Colonic mucosa (tissue), 4 donors: Measurements from ENCODE around the gene PLEKHH3. TPM values are rescaled to one million over a fixed set of nuclear protein-coding genes. Genes with fewer than 3 reads are reported as not detected.

Experiments used
- DNase-seq: peaks from one replicate; pipeline ENCODE4 v3.0.0-alpha.2; 2020
- H3K27ac ChIP-seq: fragments of 200-600 bp; one replicate; pipeline ENCODE4 v1.8.0; 2021
- H3K27me3 ChIP-seq: fragments of 200-600 bp; one replicate; pipeline ENCODE4 v1.8.0; 2021
- H3K36me3 ChIP-seq: fragments of 200-600 bp; one replicate; pipeline ENCODE4 v1.8.0; 2021
- H3K4me1 ChIP-seq: fragments of 200-600 bp; one replicate; pipeline ENCODE4 v1.8.0; 2021; ENCODE audit warnings: mild to moderate bottlenecking
- H3K4me3 ChIP-seq: fragments of 200-600 bp; one replicate; pipeline ENCODE4 v1.8.0; 2021
- H3K9ac ChIP-seq, 2 donors: one replicate each; pipeline ENCODE4 v1.7.0; 2013; ENCODE audit warnings: control low read depth in 2 of 2, low read depth in 2 of 2, low read length in 2 of 2
- H3K9me3 ChIP-seq: fragments of 200-600 bp; one replicate; pipeline ENCODE4 v1.8.0; 2021
- CTCF ChIP-seq: fragments of 200-600 bp; IDR thresholded peaks from one replicate; pipeline ENCODE4 v1.8.0; 2022; ENCODE audit warnings: antibody characterized with exemption, mild to moderate bottlenecking
- intact Hi-C: fragments of 100-400 bp; cut with DNase I; formaldehyde crosslinking; loops from one replicate; pipeline ENCODE4 v1.14.1; 2022
- total RNA-seq, 2 donors: library from RNA; stranded (reverse); fragmentation: NEBNext Ultra II Directional in 1 of 2; extraction: Animal tissue kit (Norgen Biotek cat#: 25700) in 1 of 2; gene quantifications; one replicate each; pipeline ENCODE4 v1.2.1, GENCODE V29; 2021
- donor health status: healthy.
- donor health status: DM: no; HTN: no; CAD: no.
- donor health status: DM: no; HTN: no; CAD: no.

Gene PLEKHH3
- total RNA-seq, 2 donors from 2014 or later, result 14.6 to 17.6 TPM

- no peaks in the 10 kb centered on the region for H3K27me3 ChIP-seq
- H3K36me3 ChIP-seq, result peaks cover 27% of the 10 kb centered on the region
- no peak for DNase-seq
- H3K9ac ChIP-seq, result no peak overlapping the region
- H3K4me3 ChIP-seq, result no peak overlapping the region
- H3K9me3 ChIP-seq, result no peaks in the 10 kb centered on the region
- intact Hi-C loops, result no loop called here
- no peak for TF ChIP-seq CTCF
- H3K27ac ChIP-seq, result no peak overlapping the region
- no peaks in the 10 kb centered on the region for H3K4me1 ChIP-seq
Observed at GRCh38 chr17:42708588-42708987, 31.8 kb upstream of the PLEKHH3 start.

- TF ChIP-seq CTCF, result no peak
- H3K27ac ChIP-seq, result no peak overlapping the region
- H3K9ac ChIP-seq, result no peak overlapping the region
- H3K4me3 ChIP-seq, result no peak overlapping the region
- no peaks in the 10 kb centered on the region for H3K4me1 ChIP-seq
- intact Hi-C loops, result no loop called here
- H3K9me3 ChIP-seq, result no peaks in the 10 kb centered on the region
- peaks cover 24% of the 10 kb centered on the region for H3K36me3 ChIP-seq
- no peak for DNase-seq
- no peaks in the 10 kb centered on the region for H3K27me3 ChIP-seq
Observed at GRCh38 chr17:42706732-42707131, 29.9 kb upstream of the PLEKHH3 start.

- DNase-seq, result no peak
- Histone ChIP-seq H3K4me3 (no peak overlapping the region), H3K4me1 (no peaks in the 10 kb centered on the region), H3K9ac (no peak overlapping the region), H3K27me3 (no peaks in the 10 kb centered on the region), H3K27ac (no peak overlapping the region), H3K9me3 (no peaks in the 10 kb centered on the region), H3K36me3 (peaks cover 14% of the 10 kb centered on the region)
- intact Hi-C loops, result no loop called here
- TF ChIP-seq CTCF, result no peak
Observed at GRCh38 chr17:42704837-42705494, 28.2 kb upstream of the PLEKHH3 start.

GRCh38 chr17:42704490-42704836 is 27.7 kb upstream of the PLEKHH3 start:
- intact Hi-C loops, result no loop called here
- Histone ChIP-seq H3K4me3 (no peak overlapping the region), H3K4me1 (no peaks in the 10 kb centered on the region), H3K9ac (no peak overlapping the region), H3K9me3 (no peaks in the 10 kb centered on the region), H3K27ac (no peak overlapping the region), H3K27me3 (no peaks in the 10 kb centered on the region), H3K36me3 (peaks cover 14% of the 10 kb centered on the region)
- TF ChIP-seq CTCF, result no peak
- no peak for DNase-seq

- H3K4me1 ChIP-seq, result no peaks in the 10 kb centered on the region
- TF ChIP-seq CTCF, result no peak
- no peaks in the 10 kb centered on the region for H3K9me3 ChIP-seq
- intact Hi-C loops, result no loop called here
- no peak overlapping the region for H3K4me3 ChIP-seq
- no peak for DNase-seq
- no peak overlapping the region for H3K9ac ChIP-seq
- H3K36me3 ChIP-seq, result peaks cover 12% of the 10 kb centered on the region
- no peaks in the 10 kb centered on the region for H3K27me3 ChIP-seq
- no peak overlapping the region for H3K27ac ChIP-seq
Observed at GRCh38 chr17:42702446-42702845, 25.7 kb upstream of the PLEKHH3 start.
